ENCODE results near the gene PPP1R9A.

DNA sequence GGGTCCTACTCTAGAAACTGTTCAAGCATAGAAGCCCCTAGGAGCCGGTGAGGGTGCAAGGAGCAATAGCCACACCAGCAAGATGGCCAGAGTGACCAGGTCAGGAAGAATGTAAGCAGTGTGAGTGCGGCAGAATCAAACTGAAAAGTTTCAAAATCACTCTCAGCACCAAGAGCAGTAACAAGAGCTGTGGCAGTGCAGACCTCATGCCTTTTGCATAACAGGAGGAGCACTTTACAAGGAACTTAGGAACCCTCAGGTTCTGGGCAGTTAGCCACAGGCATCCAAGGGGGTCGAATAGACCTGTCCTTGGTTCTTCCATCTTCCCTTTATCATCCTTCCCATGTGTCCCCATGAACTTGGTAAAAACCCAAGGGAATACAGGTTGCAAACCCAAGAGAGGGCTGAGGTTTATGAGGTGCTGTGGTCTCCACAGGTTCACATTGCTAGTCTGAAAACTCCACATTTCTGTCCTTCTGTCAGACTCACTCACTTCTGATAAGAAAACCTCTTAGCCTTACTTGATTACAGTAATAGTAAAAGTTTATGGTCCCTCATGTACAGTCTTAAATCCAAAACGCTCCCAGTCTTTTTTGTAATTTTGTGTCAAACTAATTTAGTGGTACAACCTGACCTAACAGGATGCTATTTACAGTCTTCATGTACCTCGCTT is 338.6 kb downstream of the PPP1R9A start:
- TF ChIP-seq OSR1 (CRISPR knock-in tag; IDR thresholded peaks at IDR 0.05), result no peak
- TF ChIP-seq, protein P1, sequence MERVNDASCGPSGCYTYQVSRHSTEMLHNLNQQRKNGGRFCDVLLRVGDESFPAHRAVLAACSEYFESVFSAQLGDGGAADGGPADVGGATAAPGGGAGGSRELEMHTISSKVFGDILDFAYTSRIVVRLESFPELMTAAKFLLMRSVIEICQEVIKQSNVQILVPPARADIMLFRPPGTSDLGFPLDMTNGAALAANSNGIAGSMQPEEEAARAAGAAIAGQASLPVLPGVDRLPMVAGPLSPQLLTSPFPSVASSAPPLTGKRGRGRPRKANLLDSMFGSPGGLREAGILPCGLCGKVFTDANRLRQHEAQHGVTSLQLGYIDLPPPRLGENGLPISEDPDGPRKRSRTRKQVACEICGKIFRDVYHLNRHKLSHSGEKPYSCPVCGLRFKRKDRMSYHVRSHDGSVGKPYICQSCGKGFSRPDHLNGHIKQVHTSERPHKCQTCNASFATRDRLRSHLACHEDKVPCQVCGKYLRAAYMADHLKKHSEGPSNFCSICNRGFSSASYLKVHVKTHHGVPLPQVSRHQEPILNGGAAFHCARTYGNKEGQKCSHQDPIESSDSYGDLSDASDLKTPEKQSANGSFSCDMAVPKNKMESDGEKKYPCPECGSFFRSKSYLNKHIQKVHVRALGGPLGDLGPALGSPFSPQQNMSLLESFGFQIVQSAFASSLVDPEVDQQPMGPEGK (CRISPR knock-in tag; IDR thresholded peaks at IDR 0.05; ENCODE audit: borderline replicate concordance), result no peak
- no peak for TF ChIP-seq ZFP30 (CRISPR knock-in tag; IDR thresholded peaks at IDR 0.05)
- TF ChIP-seq BACH2 (CRISPR knock-in tag; IDR thresholded peaks at IDR 0.05; ENCODE audit: borderline replicate concordance), result no peak
- no peak for TF ChIP-seq RARB (CRISPR knock-in tag; IDR thresholded peaks at IDR 0.05)
- no peak for TF ChIP-seq ESRRG (CRISPR knock-in tag; IDR thresholded peaks at IDR 0.05)
- no peak for TF ChIP-seq CSRNP3 (CRISPR knock-in tag; IDR thresholded peaks at IDR 0.05)
- no peak for TF ChIP-seq CREB5 (CRISPR knock-in tag; IDR thresholded peaks at IDR 0.05; ENCODE audit: low read depth)
- no peak for TF ChIP-seq SNAI2 (CRISPR knock-in tag; IDR thresholded peaks at IDR 0.05)
- no peak for TF ChIP-seq ZNF565 (CRISPR knock-in tag; conservative IDR thresholded peaks at IDR 0.05; ENCODE audit: low read depth)
- no peak for TF ChIP-seq ARNTL (CRISPR knock-in tag; IDR thresholded peaks at IDR 0.05; ENCODE audit: borderline replicate concordance, low read depth)
- TF ChIP-seq ZNF70 (CRISPR knock-in tag; IDR thresholded peaks at IDR 0.05), result no peak
- TF ChIP-seq, protein P2, sequence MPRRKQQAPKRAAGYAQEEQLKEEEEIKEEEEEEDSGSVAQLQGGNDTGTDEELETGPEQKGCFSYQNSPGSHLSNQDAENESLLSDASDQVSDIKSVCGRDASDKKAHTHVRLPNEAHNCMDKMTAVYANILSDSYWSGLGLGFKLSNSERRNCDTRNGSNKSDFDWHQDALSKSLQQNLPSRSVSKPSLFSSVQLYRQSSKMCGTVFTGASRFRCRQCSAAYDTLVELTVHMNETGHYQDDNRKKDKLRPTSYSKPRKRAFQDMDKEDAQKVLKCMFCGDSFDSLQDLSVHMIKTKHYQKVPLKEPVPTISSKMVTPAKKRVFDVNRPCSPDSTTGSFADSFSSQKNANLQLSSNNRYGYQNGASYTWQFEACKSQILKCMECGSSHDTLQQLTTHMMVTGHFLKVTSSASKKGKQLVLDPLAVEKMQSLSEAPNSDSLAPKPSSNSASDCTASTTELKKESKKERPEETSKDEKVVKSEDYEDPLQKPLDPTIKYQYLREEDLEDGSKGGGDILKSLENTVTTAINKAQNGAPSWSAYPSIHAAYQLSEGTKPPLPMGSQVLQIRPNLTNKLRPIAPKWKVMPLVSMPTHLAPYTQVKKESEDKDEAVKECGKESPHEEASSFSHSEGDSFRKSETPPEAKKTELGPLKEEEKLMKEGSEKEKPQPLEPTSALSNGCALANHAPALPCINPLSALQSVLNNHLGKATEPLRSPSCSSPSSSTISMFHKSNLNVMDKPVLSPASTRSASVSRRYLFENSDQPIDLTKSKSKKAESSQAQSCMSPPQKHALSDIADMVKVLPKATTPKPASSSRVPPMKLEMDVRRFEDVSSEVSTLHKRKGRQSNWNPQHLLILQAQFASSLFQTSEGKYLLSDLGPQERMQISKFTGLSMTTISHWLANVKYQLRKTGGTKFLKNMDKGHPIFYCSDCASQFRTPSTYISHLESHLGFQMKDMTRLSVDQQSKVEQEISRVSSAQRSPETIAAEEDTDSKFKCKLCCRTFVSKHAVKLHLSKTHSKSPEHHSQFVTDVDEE (CRISPR knock-in tag; IDR thresholded peaks at IDR 0.05), result no peak
- no peak for TF ChIP-seq ISL1 (CRISPR knock-in tag; IDR thresholded peaks at IDR 0.05)

Measured in SK-N-SH treated with all-trans-retinoic acid at 6 μM for 48 hours (cell line).